HCEC 1CT (cell line): ENCODE measurements around the gene ZCCHC8.
"Not testable (repeated sequence)": the region's sequence is repeated elsewhere in the genome, so short reads cannot be mapped to it uniquely, and the experiment has no call there.

Source experiments
- DNase-seq: peaks from one replicate; pipeline ENCODE4 v3.0.0-alpha.2; 2017

Gene ZCCHC8

DNA sequence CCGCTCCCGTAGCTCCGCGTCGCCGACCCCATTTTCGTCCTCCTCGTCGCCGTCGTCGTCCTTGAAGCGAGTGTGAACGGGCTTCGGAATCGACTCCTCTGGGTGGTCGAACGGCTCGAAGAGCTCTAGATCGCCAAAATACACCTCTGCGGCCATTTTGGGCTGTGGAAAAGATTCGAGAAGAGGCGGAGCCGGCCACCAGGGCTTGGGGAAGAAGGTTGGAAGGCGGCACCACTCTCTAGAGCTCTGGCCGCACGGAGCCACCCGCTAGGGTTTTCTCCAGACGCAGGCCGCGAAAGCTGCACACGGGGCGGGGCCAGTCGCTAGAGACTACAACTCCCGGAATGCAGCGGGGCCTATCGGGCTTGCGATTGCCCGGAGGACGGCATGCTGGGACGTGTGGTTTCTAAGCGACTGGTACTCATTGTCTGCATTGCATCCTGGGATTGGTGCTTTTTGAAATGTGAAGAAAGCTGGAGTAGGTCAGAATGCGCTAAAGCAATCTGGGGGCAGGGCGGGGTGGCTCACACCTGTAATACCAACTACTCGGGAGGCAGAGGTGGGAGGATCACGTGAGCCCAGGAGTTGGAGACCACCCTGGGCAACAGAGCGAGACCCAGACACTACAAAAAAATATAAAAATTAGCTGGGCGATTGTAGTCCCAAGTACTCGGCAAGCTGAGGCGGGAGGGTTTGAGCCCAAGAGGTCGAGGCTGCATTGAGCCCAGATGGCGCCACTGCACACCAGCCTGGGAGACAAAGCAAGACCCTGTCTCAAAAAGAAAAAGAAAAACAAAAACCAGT is at the start of gene ZCCHC8:
Gene ZCCHC8 (minus strand): TSS at position 248 of the 804 bp plus-strand sequence. CDS start 92 bp downstream, at position 156.
- peak; percentile 99 for DNase-seq

DNA sequence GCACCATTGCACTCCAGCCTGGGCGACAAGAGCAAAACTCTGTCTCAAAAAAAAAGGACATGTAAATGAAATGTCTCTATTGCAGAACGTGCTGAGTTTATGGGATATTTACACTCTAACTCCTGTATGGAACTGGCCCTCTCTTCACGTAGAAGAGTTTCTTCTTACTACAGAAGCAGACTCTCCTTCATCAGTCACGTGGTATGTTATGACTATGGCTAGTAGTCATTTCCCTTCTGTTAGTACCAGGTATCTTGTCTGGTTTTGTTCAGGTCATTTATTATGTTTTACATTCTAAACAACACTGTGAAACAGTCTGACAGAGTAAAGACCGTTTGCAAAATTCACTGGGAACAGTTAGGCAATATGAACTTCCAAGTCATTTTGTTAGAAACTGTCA is 46.6 kb upstream of the ZCCHC8 start:
- no peak for DNase-seq

DNA sequence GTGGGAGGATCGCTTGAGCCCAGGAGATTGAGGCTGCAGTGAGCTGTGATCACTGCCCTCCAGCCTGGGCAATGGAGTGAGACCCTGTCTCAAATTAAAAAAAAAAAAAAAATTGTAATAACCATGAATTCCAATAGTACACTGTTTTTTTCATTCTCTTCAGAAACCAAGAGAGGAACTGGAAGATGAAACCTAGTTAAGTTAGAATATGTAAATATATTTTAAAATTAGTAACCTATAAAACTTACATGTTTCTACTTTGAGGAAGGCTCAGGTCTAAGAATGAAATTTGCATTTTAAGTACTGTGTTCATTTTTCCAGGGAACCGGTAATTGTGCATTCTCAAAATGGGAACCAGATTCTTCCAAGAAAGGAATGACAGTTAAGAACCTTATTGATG is 45.1 kb upstream of the ZCCHC8 start:
- DNase-seq: no peak

DNA sequence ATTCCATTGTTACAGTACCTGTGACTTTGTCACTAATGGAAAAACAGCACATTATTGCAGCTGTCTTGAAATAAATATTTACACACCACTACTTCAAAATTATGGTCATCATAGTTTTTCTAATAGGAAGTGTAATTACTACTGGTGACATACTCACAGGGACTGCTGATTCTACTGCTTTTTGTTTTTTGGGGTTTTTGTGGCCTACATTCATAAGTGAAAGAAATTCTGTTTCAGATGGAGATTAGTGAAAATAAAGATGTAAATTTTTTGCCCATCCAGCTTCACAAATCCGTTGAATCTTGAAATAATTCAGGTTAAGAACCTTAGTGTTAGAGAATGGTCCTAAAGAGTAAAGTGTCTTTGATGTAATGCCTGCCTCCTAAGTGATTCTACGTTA is 43.8 kb upstream of the ZCCHC8 start:
- no peak for DNase-seq

DNA sequence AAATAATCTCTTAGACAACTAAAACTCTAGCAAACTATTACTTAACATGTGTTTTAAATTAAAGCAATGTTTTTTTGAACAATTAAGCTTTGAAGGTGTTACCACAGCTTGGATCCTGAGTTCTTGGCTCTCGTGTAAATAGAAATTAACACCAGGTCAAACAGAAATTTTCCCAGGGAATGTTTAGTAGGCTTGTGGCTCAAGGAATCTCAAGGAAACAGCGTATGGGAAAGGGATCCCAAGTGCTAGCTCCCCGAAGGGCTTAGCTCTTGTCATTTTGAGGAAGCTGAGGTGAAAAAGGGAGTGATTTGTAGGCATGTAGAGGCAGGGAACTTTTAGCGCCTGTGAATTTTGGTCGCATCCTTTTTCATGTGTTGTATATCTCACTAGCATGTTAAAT is 37.8 kb upstream of the ZCCHC8 start:
- DNase-seq: no peak

DNA sequence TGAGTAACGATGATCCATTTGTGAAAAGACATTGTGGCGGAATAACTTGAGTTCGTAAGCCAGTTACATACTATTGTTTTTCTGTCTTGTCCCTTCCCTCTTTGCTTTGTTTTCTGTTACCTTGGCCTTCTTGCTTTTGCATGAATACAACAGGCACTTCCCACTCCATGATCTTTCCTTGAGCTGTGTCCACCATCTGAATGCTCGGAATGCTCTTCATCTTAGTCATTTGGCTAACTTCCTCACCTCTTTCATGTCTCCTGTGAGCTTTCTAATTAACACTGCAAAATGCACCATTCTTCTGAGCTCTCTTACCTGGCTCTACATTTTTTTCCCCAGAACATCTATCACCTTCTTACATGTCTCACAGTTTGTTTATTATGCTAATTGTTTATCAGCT is 36.3 kb upstream of the ZCCHC8 start:
- no peak for DNase-seq

DNA sequence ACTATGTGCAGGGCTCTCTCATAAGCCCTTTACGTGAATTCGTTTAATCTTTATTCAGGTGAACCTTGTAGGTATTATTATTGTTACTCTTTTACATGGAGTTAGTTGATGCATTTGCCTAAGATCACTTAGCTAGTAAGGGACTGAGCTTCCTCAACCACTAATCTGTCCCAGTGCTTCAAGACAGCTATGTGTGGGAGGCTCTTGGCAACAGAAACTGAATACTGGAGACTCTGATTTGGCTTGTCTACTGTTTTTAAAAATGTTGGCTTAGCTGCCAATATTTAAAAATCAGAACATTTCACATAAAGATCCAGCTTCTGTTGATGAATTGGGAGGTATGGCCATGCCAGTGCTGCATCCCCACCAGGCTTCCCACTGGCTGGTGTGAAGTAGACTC is 33.1 kb upstream of the ZCCHC8 start:
- no peak for DNase-seq

DNA sequence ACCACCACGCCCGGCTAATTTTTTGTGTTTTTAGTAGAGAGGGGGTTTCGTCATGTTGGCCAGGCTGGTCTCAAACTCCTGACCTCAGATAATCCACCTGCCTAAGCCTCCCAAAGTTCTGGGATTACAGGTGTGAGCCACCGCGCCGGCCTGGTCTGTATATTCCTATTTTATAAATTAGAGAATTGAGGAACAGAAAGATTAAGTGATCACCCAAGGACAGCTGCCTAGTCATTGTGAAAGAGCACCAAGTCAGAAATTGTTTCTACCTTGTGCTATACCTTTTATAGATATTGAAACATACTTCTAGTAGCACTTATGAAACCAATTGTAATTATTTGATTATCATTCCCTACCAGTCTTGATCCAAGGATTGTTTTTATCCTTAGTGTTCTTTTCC is 28.3 kb upstream of the ZCCHC8 start:
- DNase-seq: no peak

DNA sequence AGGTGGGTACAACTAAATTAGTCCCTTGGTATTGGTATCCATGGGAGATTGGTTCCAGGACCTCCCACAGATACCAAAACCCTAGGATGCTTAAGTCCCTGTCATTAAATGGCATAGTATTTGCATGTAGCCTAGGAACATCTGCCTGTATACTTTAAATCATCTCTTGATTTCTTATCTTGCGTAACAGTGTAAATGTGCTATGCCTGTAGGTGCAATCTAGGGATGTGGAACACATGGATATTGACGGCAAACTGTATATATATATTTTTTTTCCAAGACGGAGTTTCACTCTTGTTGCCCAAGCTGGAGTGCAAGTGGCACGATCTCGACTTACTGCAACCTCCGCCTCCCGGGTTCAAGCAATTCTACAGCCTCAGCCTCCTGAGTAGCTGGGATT is 27.9 kb upstream of the ZCCHC8 start:
- no peak for DNase-seq

DNA sequence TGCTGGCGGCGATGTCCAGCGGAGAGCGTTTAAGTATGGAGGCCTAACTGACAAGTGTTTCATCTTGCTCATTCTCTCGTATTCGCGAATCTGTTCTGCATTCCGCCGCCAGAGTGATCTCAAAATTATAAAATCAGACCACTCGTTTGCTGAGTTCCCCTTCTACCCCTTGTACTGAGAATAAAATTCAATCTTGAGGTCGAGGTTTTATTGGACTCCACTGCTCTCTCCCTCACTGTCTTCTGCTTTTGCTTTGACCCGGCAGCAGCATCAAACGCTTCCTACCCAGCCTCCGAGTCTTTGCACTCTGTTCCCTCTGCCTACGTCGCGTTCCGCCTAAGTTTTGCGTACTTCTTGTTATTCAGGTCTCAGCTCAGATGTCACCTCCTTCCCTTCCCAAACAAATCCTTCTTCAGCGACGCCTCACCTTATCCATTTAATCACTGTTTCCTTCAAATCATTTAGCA is 26.8 kb upstream of the ZCCHC8 start:
- peak; percentile 31 for DNase-seq

DNA sequence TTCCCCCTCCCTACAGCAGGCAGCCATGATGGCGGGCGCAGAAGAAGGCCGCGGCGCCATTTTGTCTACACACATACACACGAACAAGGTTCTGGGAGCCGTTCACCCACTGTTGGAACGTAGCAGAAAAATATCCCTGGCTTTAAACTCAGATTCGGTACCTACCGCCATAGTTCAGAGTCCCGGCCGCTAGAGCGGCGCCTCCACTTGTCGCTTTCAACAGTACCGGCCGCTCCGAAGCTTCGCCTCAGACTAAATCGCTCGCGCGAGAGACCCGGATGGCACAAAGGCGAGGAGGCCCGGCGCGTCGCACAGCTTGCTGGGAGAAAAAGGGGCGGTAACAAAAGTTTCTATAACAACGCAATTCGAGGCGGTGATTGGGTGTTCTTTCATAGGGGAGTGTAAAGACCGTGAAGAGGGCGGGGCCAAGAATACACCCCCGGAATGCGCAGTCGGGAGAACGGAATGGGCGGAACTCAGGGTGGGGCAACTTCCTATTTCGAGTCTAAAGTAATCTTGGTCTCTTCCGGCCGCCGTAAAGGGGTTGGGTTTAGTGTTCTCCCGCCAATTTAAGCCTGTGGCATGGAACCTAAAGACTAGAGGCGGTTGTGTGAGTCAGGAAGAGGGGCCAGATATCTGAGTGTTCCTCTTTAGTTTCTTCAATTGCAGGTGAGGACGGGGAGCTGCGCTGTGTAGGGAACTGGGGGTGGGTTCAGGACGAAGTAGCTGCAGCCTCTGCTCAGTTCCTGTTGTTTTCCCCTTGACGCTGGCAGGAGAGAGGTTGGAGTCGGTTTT is 26.1 kb upstream of the ZCCHC8 start, which contains the start of the genes KNTC1 and RSRC2:
Gene KNTC1 (plus strand): TSS at position 567 of the 795 bp plus-strand sequence. CDS start 2,815 bp downstream, outside the sequence.
Gene RSRC2 (minus strand): TSS at position 254 of the 795 bp plus-strand sequence. CDS start 83 bp downstream, at position 171.
- peak; percentile 100 for DNase-seq

DNA sequence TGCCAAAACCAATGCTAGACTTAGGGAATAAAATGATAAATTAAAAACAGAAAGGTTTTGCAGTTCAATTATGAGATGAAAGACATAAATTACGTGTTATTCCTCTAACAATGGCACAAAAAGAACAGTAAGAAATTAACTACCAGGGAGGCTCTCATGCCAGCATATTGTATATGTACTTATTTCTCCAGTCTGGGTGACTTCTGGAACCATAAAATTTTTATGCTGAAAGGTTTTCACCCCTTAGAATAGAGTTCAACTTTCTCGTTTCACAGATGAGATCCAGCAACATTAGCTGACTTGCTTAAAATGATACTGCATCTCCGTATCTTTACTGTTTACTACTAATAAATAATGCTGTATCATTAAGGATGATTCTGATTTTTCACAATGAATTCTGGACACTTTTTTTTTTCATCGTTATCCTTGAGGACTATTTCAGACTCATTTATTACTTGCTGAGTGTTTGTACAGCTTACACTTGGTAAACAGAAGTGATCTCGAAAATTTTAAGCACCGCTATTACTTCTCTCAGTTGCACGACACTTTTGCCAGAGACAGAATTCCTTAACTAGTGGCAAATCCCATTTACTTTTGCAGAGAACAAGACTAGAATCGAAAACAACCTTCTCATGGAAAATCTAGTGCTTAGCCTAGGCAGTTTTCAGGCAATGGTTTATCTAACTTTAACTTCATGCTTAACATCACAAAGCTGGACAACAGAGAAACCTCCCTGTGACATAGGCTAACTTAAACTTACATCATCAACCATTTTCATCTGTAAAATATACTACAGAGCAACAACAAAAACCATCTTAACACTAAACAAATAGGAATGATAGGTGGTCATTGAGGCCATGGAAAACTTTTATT is 23.4 kb upstream of the ZCCHC8 start:
- DNase-seq: no peak

DNA sequence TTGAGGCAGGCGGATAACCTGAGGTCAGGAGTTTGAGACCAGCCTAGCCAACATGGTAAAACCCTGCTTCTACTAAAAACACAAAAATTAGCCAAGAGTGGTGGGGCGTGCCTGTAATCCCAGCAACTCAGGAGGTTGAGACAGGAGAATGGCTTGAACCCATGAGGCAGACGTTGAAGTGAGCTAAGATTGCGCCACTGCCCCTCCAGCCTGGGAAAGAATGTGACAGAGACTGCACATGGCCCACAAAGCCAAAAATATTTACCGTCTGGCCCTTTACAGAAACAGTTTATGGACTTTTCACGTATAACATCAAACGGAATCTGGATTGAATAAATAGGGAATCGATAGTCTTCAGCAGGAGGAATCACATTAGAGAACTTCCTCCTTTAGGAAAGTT is 22.5 kb upstream of the ZCCHC8 start:
- peak; percentile 61 for DNase-seq

DNA sequence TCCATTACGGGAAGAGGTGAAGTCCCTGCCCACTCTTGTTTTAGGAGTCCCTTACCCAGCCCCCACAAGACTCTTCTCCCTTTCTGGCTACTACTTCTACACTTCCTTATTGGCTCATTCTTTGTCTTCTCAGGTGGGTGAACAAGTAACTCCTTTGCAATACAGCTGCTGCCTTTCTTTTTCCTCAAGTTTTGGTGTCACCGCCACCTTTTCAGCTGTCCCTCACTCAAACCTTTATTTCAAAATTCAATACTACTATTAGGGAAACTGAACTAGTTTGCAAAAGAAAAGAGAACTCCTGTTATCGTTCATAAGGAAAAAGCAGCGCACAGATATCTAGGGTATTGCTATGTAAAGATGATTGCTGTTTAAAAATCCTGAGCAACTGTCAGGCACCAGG is 19.9 kb upstream of the ZCCHC8 start:
- DNase-seq: no peak

DNA sequence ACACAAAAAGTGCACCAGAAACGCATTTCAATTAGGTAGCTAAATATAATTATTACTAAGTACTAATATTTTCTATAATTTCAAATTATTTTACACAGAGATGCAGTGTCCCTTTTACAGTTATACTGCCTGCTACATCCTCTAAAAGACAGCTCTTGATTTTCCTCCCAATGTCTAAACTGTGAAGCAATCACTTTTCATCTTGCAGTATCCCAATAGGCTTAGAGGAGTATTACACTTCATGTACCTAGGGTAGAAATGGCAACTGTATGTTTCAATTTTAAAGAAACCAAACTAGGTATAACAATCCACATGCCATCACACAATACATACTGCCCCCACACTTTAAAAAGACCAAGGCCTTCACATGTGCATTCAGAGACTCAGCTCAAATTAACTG is 18.7 kb upstream of the ZCCHC8 start:
- no peak for DNase-seq

DNA sequence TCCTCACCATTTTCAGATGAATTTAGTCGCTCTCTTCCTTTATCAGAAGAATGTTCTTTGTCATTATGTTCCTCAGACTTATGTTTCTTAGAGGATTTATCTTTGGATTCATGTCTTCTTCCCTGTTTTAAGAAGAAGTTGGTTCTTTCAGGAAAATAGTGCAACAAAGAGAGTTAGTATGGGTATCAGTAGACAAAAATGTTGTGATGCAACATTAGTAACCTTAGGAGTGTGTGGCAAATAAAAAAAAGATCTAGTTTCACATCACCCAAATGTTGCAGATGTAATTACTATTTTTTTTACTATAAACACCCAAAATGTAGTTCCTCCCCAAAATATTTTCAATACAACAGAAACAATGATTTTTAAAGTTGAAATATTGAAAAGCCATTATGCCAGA is 18.2 kb upstream of the ZCCHC8 start:
- DNase-seq: peak; percentile 35

DNA sequence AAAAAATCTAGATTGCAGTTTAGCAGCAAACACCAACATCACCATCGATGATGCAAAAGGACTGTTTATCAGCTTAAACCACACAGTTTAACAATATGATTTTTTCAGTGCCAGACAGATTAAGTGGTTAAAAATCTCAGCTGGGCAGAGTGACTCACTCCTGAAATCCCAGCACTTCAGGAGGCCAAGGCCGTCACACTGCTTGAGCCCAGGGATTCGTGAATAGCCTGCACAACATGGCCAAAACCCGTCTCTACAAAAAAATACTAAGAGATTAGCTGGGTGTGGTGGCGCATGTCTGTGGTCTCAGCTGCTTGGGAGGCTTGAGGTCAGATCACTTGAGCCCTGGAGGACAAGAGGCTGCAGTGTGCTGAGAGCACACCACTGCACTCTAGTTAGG is 17.1 kb upstream of the ZCCHC8 start:
- DNase-seq: peak; percentile 96

DNA sequence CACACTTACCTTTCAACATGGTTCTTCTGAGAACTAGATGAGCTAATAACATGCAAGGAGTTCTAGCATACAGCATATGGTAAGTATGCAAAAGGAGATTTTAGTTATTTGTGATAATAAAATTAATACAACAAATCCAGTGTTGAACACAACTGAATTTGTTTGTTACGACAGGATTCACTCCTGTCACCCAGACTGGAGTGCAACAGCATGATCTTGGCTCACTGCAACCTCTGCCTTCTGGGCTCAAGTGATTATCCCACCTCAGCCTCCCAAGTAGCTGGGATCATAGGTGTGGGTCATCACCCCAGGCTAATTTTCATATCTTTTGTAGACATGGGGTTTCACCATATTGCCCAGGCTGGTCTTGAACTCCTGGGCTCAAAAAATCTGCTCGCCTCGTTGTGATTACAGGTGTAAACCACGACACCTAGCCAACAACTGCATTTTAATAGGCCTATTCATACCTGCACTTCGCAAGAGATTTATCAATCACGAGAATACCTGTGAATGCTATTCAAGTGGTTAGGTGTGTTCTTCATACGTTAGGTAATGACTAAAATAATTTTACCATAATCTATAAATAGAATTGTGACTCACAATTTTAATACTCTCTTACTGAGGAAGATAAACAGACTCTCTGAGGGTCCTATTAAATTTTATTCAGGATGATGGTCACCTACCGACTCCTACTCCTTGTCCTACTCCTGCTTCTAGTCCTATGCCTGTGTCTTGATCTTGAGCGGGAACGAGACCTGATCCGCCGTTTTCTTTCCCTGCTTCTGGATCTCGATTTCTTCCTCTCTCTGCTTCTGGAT is 16.0 kb upstream of the ZCCHC8 start:
- DNase-seq: no peak

DNA sequence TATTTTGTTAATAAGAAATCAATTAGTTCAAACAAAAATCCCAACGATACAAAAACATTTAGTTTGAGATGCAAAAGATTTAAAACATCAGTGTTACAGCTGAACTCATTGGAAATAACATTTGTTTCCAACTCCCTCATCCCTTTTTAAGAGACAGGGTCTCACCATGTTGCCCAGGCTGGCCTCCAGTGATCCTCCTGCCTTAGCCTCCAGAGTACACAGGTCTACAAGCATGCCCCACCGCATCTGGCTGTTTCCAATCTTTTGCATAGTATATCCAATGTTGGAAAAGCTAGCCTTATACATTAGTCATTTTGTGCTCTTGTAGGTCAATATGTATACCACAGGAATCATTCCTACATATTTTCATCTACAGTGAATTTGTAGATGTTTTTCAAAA is 14.5 kb upstream of the ZCCHC8 start:
- no peak for DNase-seq

DNA sequence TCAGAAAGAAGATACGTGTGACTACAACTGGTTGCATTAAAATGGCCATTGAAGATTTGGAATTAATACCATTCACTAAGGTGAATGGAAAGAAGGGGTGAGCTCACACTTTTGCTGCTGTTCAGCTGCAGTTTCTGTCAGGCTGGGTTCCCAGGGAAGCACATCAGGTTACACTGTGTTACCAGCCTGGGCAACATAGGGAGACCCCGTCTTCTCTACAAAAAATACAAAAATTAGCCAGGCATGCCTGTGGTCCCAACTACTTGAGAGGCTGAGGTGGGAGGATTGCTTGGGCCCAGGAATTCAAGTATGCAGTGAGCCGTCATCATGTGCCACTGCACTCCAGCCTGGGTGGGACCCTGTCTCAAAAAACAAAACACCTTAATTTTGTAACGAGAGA is 12.9 kb upstream of the ZCCHC8 start:
- no peak for DNase-seq

DNA sequence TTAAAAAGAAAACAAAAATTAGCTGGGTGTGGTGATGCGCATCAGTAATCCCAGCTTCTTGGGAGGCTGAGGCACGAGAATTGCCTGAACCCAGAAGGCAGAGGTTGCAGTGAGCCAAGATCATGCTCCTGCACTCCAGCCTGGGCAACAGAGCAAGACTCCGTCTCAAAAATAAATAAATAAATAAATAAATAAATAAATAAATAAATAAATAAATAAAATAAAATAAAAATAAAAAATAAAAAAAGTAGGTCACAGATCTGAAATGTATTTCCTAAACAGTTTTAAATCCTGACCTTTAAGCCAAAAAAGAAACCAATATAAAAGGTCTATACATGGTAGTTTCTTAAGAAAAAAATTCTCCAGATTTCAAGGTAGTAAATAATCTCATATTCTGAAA is 12.3 kb upstream of the ZCCHC8 start:
- DNase-seq: not testable (repeated sequence)

DNA sequence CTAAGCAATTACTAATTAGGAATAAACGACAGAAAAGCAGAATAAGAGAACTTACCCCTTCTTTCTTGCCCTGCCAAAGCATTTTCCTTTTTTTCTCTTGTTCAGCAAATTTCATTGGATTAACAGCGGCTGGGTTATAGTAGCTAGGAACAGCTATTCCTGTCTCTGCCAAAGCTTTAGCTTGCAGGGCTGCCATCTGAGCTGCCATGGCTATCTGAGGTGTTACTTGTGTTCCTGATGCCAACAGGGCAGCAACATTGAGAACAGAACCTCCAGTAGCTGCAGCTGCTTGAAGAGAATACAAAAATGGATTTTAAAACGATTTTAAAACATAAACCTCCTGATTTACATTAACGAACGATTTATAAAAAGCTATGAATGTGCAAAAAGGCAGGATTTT is 7.4 kb upstream of the ZCCHC8 start:
- DNase-seq: no peak
